HG02852 (cell line): ENCODE results near the gene MCHR1.

Source experiments
- ATAC-seq: cut with Tn5 transposase; IDR thresholded peaks from one replicate; pipeline ENCODE4 v1.9.1; 2021; ENCODE audit warnings: mild to moderate bottlenecking, moderate library complexity; ENCODE audit not compliant: unreplicated experiment

Gene MCHR1

DNA sequence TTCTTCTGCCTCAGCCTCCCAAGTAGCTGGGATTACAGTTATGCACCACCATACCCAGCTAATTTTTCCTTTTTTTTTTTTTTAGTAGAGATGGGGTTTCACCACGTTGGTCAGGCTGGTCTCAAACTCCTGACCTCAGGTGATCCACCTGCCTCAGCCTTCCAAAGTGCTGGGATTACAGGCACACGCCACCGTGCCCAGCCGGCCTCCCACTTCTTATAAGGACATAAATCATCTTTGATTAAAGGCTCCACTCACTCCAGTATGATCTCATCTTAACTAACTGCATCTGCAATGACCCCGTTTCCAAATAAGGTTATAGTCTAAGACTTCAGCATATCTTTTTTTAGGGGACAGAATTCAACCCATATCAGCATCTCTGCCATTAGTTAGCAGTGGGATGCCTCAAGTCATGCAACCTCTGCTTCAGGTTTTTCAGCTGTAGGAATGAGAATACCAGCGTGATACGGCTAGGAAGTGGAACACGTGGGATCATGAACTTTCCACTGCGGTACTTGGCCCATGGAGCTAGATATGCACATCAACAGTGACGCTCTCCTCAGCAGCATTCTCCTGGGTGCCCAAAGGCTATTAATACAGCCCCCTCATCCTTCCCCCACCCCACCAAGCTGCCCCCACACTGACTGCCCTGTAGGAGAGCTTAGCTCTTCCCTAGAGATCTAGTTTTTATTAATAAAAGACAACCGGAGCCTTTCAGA is 41.4 kb downstream of the MCHR1 start:
- ATAC-seq = no peak

DNA sequence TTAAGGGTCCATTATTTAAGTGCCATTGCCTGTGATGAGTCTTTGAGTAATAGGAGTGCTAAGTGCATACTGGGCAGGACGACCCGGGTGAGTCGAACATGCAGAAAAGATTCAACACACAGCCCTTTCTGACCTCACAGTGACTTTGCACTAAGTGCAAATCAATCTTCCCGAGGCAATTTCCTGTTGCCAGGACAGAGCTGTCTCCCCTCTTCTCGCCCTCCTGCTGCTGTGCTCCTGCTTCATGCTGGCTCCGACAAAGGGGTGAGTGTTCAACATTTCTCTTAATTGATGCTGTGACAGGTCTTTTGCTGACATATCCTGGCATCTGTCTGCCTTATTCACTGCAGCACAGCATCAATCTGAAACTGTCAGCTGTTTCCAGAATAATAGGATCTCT is 42.0 kb downstream of the MCHR1 start:
- ATAC-seq = no peak

DNA sequence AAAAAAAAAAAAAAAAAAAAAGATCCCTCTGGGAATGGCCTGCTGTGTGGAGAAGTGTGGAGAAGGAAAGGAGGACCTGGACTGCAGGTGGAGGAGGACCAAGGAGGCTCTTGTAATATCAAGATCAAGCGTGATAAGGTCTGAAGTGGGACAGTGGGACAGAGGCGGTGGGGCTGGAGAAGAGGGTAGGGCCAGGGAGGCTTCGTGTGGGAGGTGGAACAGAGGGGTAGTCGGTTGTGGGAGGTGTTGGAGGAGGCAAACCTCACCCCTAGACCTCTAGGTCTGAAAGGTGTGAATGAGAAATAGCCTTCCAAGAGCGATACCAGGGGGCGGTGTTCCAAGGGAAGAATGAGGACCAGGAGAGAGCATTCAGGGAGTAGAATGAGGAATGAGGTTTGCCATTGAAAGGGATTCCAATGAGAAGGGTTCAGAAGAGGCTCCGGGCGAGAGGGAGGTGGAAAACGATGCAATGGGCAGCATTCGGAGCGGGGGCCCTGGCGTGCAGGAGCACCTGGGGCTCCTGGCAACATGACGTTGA is 44.2 kb downstream of the MCHR1 start:
- ATAC-seq = no peak

DNA sequence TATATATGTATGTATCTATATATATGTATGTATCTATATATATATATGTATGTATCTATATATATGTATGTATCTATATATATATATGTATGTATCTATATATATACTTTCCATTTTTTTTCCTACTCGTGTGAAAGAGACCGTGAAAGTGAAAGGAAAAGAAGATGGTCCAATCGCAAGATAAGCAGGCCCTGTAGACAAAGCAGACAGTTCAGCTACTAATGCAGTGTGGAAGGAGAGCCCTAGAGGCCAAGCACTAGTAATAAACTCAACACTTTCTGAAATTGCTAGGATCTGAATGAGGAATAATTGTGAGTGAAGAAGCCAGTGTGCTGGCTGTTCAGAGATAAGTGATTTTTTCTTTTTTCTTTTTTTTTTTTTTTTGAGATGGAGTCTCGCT is 47.2 kb downstream of the MCHR1 start:
- ATAC-seq = no peak

DNA sequence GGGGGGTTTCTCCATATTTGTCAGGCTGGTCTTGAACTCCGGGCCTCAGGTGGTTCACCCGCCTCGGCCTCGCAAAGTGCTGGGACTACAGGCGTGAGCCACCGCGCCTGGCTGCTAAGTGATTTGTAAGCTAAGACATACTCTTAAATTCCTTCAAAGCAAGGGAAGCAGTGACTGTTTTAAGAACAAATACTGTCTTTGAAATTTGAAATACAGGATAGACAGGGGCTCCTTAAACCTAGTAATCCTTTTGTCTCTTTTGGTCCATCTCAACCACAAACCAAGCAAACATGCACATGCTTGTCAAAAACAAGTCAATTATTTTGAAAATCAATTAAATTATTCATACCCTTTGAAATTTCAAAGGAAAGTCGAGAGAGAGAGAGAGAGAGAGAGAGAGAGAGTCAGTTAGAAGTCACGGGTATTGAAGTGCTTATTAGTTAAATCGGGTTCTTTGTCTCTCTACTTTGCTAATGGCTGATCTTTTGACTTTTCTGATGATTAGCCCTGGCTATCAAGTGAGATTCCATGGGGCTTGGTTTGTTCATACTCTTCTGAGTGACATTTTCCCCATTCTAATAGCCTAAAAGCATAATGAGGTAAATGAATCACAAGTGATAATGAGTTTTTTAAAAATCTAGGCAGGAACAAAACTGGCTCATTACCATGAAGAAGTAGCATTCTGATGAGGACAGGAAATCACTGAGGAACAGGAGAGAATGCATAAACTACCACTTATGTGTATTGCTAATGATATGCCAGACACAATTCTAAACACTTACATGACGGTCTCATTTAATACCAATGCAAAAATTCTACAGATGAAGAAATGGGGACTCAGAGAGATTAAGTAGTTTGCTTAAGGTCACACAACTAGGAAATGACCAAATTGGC is 48.0 kb downstream of the MCHR1 start:
- no peak for ATAC-seq

DNA sequence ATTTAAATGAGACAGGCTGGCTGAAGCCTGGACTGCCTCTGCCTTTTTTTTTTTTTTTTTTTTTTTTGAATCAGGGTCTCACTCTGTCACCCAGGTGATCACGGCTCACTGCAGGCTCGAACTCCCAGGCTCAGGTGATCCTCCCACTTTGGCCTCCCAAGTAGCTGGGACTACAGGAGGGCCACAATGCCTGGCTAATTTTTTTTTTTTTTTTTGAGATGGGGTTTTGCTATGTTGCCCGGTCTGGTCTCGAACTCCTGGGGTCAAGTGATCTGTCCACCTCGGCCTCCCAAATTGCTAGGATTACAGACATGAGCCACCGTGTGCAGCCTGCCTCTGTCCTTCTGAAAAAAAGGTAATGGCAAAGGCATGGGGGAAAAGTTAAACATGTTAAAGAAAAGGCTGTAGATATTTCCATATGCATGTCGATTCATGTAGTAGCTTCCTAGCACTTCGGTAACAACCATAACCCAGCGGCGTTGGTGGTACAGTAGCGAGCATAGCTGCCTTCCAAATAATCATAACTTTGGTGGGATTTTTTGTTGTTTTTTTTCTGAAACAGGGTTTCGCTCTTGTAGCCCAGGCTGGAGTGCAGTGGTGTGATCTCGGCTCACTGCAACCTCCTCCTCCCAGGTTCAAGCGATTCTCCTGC is 48.8 kb downstream of the MCHR1 start:
- ATAC-seq = no peak

DNA sequence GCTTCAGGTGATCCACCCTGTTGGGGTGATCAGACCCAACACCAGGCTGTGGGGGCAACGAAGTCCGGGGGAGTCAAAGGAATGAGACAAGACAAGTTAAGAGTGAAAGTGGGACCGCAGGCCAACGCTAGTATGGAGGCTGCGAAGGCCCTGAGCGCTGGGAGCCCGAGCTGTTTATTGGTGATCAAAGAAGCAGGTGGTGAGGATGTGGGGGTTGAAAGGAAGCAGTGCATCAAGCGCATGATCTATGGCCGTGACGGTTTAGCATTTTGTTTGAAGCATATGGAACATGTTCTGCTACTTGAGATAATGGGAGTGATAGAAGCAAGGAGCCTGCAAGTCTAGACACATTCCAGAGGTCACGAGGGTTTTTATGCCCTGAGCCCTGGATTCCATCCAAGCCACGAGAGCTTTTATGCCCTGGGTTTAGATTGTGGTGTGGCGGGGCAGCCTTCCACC is 49.5 kb downstream of the MCHR1 start:
- ATAC-seq = no peak

DNA sequence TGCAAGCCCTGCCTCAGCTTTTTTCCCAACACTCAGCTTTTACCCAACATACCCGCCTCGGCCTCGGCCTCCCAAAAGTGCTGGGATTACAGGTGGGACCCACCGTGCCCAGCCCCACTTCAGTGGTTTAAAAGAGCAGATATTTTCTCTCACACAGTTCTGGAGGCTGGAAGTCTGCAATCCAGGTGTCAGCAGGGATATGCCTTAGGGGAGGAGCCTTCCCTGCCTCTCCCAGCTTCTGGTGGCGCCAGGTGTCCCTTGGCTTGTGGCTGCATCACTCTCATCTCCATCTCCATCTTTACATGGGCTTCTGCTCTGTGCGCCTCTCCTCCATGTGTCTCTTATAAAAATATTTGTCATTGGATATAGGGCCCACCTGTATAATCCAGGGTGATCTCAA is 50.0 kb downstream of the MCHR1 start:
- no peak for ATAC-seq
